GM19238 (cell line): ENCODE results near the gene PIEZO1.
"Not testable (repeated sequence)": the region's sequence is repeated elsewhere in the genome, so short reads cannot be mapped to it uniquely, and the experiment has no call there.

ENCODE experiments used
- DNase-seq: peaks from one replicate; pipeline ENCODE4 v3.0.0; 2011; ENCODE audit warnings: low spot score; ENCODE audit not compliant: insufficient read length

Gene PIEZO1

GRCh38 chr16:88805340-88805715 lies 20.3 kb upstream of the PIEZO1 start:
- no peak for DNase-seq

- peak; percentile 68 for DNase-seq
These were observed 19.7 kb upstream of the PIEZO1 start for GRCh38 chr16:88804552-88805339.

GRCh38 chr16:88804173-88804551 lies 19.1 kb upstream of the PIEZO1 start:
- no peak for DNase-seq

GRCh38 chr16:88803264-88803987 lies 18.4 kb upstream of the PIEZO1 start, which contains the start of gene CDT1:
TSS of gene CDT1 (plus strand) at chr16:88803789. CDS start at chr16:88803832, 43 bp downstream.
- DNase-seq, result peak; percentile 99

- DNase-seq, result no peak
These were observed 15.2 kb upstream of the PIEZO1 start for GRCh38 chr16:88800277-88800592.

- DNase-seq, result no peak
These were observed 14.7 kb upstream of the PIEZO1 start for GRCh38 chr16:88799569-88800276.

- DNase-seq, result no peak
These were observed 13.9 kb upstream of the PIEZO1 start for GRCh38 chr16:88798772-88799455.

- no peak for DNase-seq
These were observed 13.1 kb upstream of the PIEZO1 start for GRCh38 chr16:88798073-88798472.

GRCh38 chr16:88796278-88796677 lies 11.3 kb upstream of the PIEZO1 start:
- no peak for DNase-seq

- DNase-seq, result no peak
These were observed 8.4 kb upstream of the PIEZO1 start for GRCh38 chr16:88793251-88793954.

- no peak for DNase-seq
These were observed 7.7 kb upstream of the PIEZO1 start for GRCh38 chr16:88792668-88793250.

GRCh38 chr16:88792078-88792550 lies 7.1 kb upstream of the PIEZO1 start:
- no peak for DNase-seq

GRCh38 chr16:88790312-88791211 lies 5.5 kb upstream of the PIEZO1 start:
- DNase-seq, result no peak

GRCh38 chr16:88789594-88789993 lies 4.6 kb upstream of the PIEZO1 start:
- DNase-seq, result no peak

GRCh38 chr16:88788749-88789148 lies 3.7 kb upstream of the PIEZO1 start:
- DNase-seq, result not testable (repeated sequence)

GRCh38 chr16:88787579-88788314 lies 2.7 kb upstream of the PIEZO1 start:
- DNase-seq, result no peak

- no peak for DNase-seq
These were observed 239 bp downstream of the PIEZO1 start for GRCh38 chr16:88784856-88785105.

GRCh38 chr16:88784074-88784855 lies 755 bp downstream of the PIEZO1 start:
- peak; percentile 62 for DNase-seq
